ENCODE measurements around the gene DERA. TPM values are rescaled to one million over a fixed set of nuclear protein-coding genes. Genes with fewer than 3 reads are reported as not detected.
"Not testable (repeated sequence)": the region's sequence is repeated elsewhere in the genome, so short reads cannot be mapped to it uniquely, and the experiment has no call there.

Gene DERA
- total RNA-seq, 2 experiments from 2014 or later, result 28.4 to 29.0 TPM

DNA sequence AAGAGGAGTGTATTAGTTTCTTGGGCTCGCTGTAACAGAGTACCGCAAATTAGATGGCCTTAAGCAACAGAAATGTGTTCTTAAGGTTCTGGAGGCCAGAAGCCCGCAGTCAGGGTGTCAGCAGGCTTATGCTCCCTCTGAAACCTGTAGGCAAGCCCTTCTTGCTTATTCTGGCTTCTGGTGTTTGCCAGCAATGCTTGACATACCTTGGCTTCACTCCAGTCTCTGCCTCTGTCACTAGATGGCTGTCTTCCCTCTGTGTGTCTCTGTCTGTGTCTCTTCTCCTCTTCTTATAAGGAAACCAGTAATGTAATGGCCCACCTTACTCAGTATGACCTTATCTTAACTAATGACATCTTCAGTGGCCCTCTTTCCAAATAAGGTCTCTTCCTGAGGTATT, 85.1 kb downstream of the DERA start:
- H3K4me1 Mint-ChIP-seq (ENCODE audit: low read depth), result no peaks in the 10 kb centered on the region
- no peak for DNase-seq
- no peak overlapping the region for H3K27ac Mint-ChIP-seq
- H3K27me3 Mint-ChIP-seq, result no peaks in the 10 kb centered on the region
- CTCF ChIA-PET, result no interaction called here
- intact Hi-C loops (cut with micrococcal nuclease), result no loop called here
- H3K4me3 Mint-ChIP-seq, result no peak overlapping the region
- POLR2A ChIA-PET, result no interaction called here
- no peaks in the 10 kb centered on the region for H3K9me3 Mint-ChIP-seq
- peaks cover 17% of the 10 kb centered on the region for H3K36me3 Mint-ChIP-seq

DNA sequence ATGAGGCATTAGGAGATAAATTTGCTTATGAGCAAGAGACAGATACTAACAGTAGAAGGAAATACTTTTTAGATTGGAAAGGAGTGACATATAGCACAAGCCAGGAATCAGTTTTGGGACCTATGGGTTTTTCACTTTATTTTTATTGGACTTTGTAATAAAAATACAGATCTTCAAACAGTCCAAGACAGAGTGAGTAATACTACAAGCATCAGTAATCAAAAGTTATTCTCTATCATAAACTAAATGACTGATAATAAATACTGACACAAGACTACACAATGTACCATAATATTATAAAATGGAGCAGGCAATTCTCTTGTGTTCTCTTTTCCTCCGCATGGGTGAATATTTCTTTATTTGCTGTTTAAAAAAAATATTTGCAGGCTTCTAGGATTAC, 85.8 kb downstream of the DERA start:
- ChIA-PET CTCF (no interaction called here), POLR2A (no interaction called here)
- Mint-ChIP-seq H3K9me3 (no peaks in the 10 kb centered on the region), H3K4me1 (ENCODE audit: low read depth) (no peaks in the 10 kb centered on the region), H3K4me3 (no peak overlapping the region), H3K27me3 (no peaks in the 10 kb centered on the region), H3K27ac (no peak overlapping the region), H3K36me3 (peaks cover 15% of the 10 kb centered on the region)
- intact Hi-C loops (cut with micrococcal nuclease), result no loop called here
- no peak for DNase-seq

DNA sequence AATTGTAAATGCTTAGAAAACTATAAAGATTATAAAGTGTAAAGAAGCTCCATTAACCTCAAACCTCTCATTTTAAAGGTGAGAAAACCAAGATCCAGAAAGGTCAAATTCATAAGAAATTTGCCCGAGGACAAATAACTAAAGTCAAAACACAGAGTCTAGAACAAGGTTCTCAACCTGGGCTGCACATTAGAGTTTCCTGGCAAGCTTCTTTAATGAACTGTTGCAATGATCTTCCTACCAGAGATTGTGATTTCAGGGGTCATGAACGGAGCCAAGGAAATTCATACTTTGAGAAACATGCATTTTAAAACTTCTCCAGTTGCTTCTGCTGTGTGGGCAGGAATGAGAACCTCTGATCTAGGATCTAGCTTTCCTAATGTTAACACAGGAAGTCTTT, 86.8 kb downstream of the DERA start:
- H3K36me3 Mint-ChIP-seq, result peaks cover 10% of the 10 kb centered on the region
- H3K4me1 Mint-ChIP-seq (ENCODE audit: low read depth), result no peaks in the 10 kb centered on the region
- no peak overlapping the region for H3K4me3 Mint-ChIP-seq
- ChIA-PET POLR2A (no interaction called here), CTCF (interaction anchor here (0.6 kb wide), 1 partner anchor 18 kb away, joined by 3 read pairs; no protein-coding TSS in a partner anchor)
- H3K9me3 Mint-ChIP-seq, result no peaks in the 10 kb centered on the region
- intact Hi-C loops (cut with micrococcal nuclease), result no loop called here
- no peaks in the 10 kb centered on the region for H3K27me3 Mint-ChIP-seq
- no peak overlapping the region for H3K27ac Mint-ChIP-seq
- DNase-seq, result no peak

DNA sequence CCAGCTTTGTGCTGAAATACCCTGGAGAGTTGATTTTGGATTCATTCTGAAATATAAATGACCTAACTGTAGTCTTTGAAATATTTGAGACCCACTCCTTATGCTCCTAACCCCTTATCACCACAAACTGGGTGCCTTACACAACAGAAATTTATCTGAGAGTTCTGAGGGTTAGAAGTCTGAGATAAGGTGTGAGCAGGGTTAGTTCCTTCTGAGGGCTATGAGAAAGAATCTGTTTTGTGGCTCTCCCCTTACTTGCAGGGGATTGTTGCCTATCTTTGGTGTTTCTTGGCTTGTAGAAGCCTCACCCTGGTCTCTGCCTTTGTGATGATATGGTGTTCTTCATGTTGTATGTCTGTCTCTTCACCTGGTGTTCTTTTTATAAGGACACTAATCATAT, 91.7 kb downstream of the DERA start:
- no peak overlapping the region for H3K27ac Mint-ChIP-seq
- H3K9me3 Mint-ChIP-seq, result no peaks in the 10 kb centered on the region
- POLR2A ChIA-PET, result no interaction called here
- CTCF ChIA-PET, result no interaction called here
- no peaks in the 10 kb centered on the region for H3K4me1 Mint-ChIP-seq (ENCODE audit: low read depth)
- H3K27me3 Mint-ChIP-seq, result no peaks in the 10 kb centered on the region
- H3K4me3 Mint-ChIP-seq, result no peak overlapping the region
- peaks cover 17% of the 10 kb centered on the region for H3K36me3 Mint-ChIP-seq
- no peak for DNase-seq
- intact Hi-C loops (cut with micrococcal nuclease), result no loop called here

DNA sequence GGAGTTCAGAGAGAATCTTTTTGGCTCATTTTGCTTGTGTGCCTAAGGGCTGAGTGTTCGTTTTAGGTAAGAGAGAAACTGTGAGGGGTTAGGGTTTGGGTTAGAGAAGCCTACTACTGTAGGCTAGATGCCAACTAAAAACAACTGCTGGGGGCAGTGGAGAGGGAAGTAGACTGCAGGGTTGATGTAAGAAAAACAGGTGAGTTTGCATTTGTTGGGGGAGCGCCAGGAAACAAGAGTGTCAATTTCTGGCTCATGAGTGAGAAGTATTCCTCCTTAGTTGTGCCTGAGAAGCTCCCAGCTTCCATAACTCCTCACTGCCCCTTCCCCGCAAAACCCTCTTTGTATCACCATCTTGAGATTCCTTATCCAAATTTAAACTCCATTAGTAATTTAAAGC, 92.3 kb downstream of the DERA start:
- CTCF ChIA-PET, result no interaction called here
- DNase-seq, result no peak
- no peaks in the 10 kb centered on the region for H3K9me3 Mint-ChIP-seq
- H3K4me3 Mint-ChIP-seq, result no peak overlapping the region
- POLR2A ChIA-PET, result no interaction called here
- no peaks in the 10 kb centered on the region for H3K4me1 Mint-ChIP-seq (ENCODE audit: low read depth)
- no peak overlapping the region for H3K27ac Mint-ChIP-seq
- peaks cover 17% of the 10 kb centered on the region for H3K36me3 Mint-ChIP-seq
- intact Hi-C loops (cut with micrococcal nuclease), result no loop called here
- no peaks in the 10 kb centered on the region for H3K27me3 Mint-ChIP-seq

DNA sequence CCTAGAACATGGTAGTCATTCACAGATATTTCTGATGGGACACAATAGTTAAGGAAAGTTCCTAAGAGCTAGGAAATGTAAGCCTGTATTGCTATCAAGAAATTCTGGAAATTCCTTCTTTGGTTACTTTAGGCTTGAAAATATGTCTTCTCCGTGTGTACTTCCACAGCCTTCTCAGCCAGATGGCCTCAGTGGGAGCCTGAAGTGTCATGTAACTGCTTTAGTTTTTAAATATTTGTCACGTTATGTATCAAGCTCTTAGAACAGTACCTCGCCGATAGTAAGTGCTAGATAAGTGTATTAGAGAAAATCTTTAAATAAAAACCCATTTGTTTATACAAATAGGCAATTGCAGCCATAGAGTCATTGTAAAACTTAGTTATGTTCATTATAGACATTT, 95.6 kb downstream of the DERA start:
- Mint-ChIP-seq H3K4me3 (no peak overlapping the region), H3K27me3 (no peaks in the 10 kb centered on the region), H3K36me3 (peaks cover 22% of the 10 kb centered on the region), H3K27ac (no peak overlapping the region), H3K9me3 (no peaks in the 10 kb centered on the region), H3K4me1 (ENCODE audit: low read depth) (no peaks in the 10 kb centered on the region)
- ChIA-PET POLR2A (no interaction called here), CTCF (no interaction called here)
- intact Hi-C loops (cut with micrococcal nuclease), result no loop called here
- DNase-seq, result no peak

DNA sequence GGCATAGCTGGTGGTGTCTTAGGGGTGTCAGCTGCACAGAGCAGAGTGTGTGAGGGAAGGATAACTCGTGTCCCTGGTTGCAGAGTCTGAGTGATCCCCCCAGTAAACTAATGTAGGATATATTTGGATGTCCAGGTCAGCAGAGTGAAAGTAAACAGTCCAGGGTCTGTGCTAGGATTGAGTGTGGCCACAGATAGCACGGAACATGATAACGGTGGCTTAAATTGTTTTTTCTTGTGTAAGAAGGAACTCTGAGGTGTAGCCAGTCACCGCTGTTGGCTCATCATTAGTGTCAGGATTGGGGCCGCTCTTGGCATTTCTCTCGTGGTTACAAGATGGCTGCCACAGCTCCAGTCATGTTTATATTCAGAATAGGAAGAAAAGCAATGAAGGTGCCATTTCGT, 97.3 kb downstream of the DERA start:
- intact Hi-C loops (cut with micrococcal nuclease), result no loop called here
- H3K27me3 Mint-ChIP-seq, result no peaks in the 10 kb centered on the region
- H3K36me3 Mint-ChIP-seq, result peaks cover 34% of the 10 kb centered on the region
- CTCF ChIA-PET, result no interaction called here
- peaks cover 9% of the 10 kb centered on the region for H3K9me3 Mint-ChIP-seq
- no peak overlapping the region for H3K4me3 Mint-ChIP-seq
- no peak for DNase-seq
- POLR2A ChIA-PET, result no interaction called here
- H3K4me1 Mint-ChIP-seq (ENCODE audit: low read depth), result no peaks in the 10 kb centered on the region
- H3K27ac Mint-ChIP-seq, result no peak overlapping the region

DNA sequence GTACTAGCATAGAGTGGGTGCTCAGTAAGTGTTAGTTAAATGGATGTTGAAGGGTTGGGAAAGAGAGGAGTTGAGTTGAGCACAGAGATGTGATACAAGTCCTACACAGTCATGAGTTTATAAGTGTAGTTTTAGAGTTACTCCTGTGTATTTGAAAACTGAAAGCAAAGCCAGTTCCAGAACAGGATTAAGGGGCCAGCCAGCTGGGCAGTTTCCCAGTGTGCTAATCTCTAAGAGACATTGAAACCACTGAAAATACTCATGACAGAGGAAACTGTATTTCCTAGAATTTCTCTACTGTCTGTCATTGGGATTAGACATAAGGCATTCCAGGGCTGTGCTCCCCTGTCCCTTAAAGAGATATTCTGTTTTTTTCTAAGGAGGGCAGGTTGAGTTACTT, 101.0 kb downstream of the DERA start:
- intact Hi-C loops (cut with micrococcal nuclease), result no loop called here
- peaks cover 49% of the 10 kb centered on the region for H3K36me3 Mint-ChIP-seq
- no peak overlapping the region for H3K27ac Mint-ChIP-seq
- H3K9me3 Mint-ChIP-seq, result peaks cover 28% of the 10 kb centered on the region
- H3K4me1 Mint-ChIP-seq (ENCODE audit: low read depth), result no peaks in the 10 kb centered on the region
- ChIA-PET CTCF (no interaction called here), POLR2A (no interaction called here)
- H3K27me3 Mint-ChIP-seq, result no peaks in the 10 kb centered on the region
- no peak for DNase-seq
- H3K4me3 Mint-ChIP-seq, result no peak overlapping the region

DNA sequence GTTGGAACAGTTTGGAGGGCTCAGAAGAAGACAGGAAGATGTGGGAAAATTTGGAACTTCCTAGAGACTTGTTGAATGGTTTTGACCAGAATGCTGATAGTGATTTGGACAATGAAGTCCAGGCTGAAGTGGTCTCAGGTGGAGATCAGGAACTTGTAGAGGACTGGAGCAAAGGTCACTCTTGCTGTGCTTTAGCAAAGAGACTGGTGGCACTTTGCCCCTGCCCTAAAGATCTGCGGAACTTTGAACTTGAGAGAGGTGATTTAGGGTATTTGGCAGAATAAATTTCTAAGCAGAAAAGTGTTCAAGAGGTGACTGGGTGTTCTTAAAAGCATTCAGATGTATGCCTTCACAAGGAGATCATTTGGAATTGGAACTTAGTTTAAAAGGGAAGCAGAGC, 102.6 kb downstream of the DERA start:
- H3K4me3 Mint-ChIP-seq; H3K4me1 Mint-ChIP-seq (ENCODE audit: low read depth); intact Hi-C loops (cut with micrococcal nuclease); H3K27me3 Mint-ChIP-seq; CTCF ChIA-PET; H3K27ac Mint-ChIP-seq; DNase-seq; POLR2A ChIA-PET: not testable (repeated sequence)
- Mint-ChIP-seq H3K36me3 (peaks cover 52% of the 10 kb centered on the region), H3K9me3 (peaks cover 28% of the 10 kb centered on the region)

DNA sequence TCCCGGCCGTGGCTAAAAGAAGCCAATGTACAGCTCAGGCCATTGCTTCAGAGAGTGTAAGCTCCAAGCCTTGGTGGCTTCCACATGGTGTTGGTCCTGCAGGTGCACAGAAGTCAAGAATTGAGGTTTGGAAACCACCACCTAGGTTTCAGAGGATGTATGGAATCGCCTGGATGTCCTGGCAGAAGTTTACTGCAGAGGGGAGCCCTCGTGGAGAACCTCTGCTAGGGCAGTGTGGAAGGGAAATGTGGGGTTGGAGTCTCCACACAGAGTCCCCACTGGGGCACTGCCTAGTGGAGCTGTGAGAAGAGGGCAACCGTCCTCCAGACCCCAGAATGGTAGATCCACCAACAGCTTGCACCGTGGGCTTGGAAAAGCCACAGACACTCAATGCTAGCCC, 103.3 kb downstream of the DERA start:
- H3K36me3 Mint-ChIP-seq, result peaks cover 56% of the 10 kb centered on the region
- CTCF ChIA-PET, H3K27me3 Mint-ChIP-seq: not testable (repeated sequence)

DNA sequence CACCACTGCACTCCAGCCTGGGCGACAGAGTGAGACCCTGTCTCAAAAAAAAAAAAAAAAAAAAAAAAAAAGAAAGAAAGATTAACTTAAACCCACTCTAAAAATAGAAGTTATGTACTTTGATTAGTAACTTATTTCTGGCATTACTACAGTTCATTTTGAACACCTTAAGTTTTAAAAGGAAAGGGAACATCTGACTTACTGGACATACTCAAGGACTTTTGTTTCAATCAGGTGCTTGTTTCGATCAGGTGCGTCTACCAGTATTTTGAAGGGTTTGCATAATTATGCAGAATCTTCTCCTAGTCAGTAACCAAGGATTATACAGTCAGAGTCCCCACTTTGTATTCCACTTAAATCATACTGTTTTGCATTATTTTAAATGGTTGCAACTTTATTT, 105.6 kb downstream of the DERA start:
- H3K27me3 Mint-ChIP-seq, result no peaks in the 10 kb centered on the region
- H3K36me3 Mint-ChIP-seq, result peaks cover 67% of the 10 kb centered on the region
- H3K4me1 Mint-ChIP-seq (ENCODE audit: low read depth), result no peaks in the 10 kb centered on the region
- CTCF ChIA-PET, result no interaction called here
- H3K4me3 Mint-ChIP-seq, result no peak overlapping the region
- POLR2A ChIA-PET, result no interaction called here
- H3K27ac Mint-ChIP-seq, result no peak overlapping the region
- H3K9me3 Mint-ChIP-seq, result peaks cover 42% of the 10 kb centered on the region
- intact Hi-C loops (cut with micrococcal nuclease), result no loop called here
- no peak for DNase-seq

More for the DNA sequence above, 103.3 kb downstream of the DERA start:
- H3K27ac Mint-ChIP-seq; intact Hi-C loops (cut with micrococcal nuclease); POLR2A ChIA-PET; H3K4me3 Mint-ChIP-seq; H3K4me1 Mint-ChIP-seq (ENCODE audit: low read depth): not testable (repeated sequence)
- peaks cover 28% of the 10 kb centered on the region for H3K9me3 Mint-ChIP-seq
- peak; percentile 10 for DNase-seq

DNA sequence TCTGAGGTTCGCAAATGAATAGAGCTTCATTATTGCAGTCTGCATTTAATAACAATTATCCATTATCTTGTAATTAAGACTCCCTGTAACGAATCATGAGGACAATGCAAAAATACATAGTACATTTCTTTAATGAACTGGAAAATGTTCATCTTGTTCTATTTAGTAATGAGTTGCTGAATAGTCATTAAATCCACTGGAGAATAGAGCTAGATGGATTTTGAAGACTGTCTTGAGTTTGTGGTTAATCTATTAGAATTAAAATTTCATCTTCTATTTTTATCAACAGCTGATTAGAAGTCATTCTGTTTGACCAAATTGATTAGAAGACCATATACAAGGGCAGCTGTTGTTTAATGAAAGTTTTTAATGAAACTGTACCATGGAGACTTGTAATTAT, 107.2 kb downstream of the DERA start:
- no peaks in the 10 kb centered on the region for H3K4me1 Mint-ChIP-seq (ENCODE audit: low read depth)
- ChIA-PET POLR2A (no interaction called here), CTCF (interaction anchor here (0.9 kb wide), 1 partner anchor 432 kb away, joined by 3 read pairs; no protein-coding TSS in a partner anchor)
- H3K27me3 Mint-ChIP-seq, result no peaks in the 10 kb centered on the region
- DNase-seq, result no peak
- H3K27ac Mint-ChIP-seq, result no peak overlapping the region
- H3K9me3 Mint-ChIP-seq, result peaks cover 44% of the 10 kb centered on the region
- intact Hi-C loops (cut with micrococcal nuclease), result no loop called here
- H3K4me3 Mint-ChIP-seq, result no peak overlapping the region
- H3K36me3 Mint-ChIP-seq, result peaks cover 68% of the 10 kb centered on the region

DNA sequence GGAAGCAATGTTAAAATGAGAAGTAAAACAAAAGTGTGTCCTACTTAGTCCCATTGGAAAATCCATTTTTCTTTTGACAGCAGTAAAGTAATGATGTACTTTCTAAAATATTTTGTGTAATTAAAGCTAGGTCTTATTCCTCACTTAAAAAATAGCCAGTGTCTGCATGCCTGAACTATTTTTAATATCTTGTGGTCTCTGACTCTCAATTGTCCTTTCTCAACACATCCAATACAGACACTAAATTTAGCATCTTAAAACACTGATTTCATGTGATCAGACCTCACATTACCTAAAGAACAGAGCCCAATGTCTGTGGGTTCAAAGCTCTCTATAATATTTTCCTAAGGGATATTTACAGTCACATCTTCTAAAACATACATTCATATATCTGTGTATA, 108.0 kb downstream of the DERA start:
- peaks cover 41% of the 10 kb centered on the region for H3K9me3 Mint-ChIP-seq
- H3K4me3 Mint-ChIP-seq, result no peak overlapping the region
- no peaks in the 10 kb centered on the region for H3K27me3 Mint-ChIP-seq
- H3K27ac Mint-ChIP-seq, result no peak overlapping the region
- H3K4me1 Mint-ChIP-seq (ENCODE audit: low read depth), result no peaks in the 10 kb centered on the region
- no peak for DNase-seq
- peaks cover 61% of the 10 kb centered on the region for H3K36me3 Mint-ChIP-seq
- POLR2A ChIA-PET, result no interaction called here
- intact Hi-C loops (cut with micrococcal nuclease), result no loop called here
- CTCF ChIA-PET, result no interaction called here

DNA sequence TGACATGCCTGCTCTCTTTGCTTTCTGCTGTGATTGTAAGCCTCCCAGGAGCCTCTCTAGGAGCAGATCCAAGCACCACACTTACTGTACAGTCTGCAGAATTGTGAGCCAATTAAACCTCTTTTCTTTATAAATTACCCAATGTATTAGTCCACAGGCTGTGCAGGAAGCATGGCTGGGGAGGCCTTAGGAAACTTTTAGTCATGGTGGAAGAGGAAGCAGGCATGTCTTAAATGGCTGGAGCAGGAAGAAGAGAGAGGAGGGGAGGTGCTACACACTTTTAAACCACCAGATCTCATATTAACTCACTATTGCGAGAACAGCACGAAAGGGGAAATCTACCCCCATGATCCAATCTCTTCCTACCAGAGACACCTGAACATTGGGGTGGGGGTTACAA, 108.9 kb downstream of the DERA start:
- no peak overlapping the region for H3K27ac Mint-ChIP-seq
- H3K27me3 Mint-ChIP-seq, result no peaks in the 10 kb centered on the region
- H3K4me3 Mint-ChIP-seq, result no peak overlapping the region
- peaks cover 54% of the 10 kb centered on the region for H3K36me3 Mint-ChIP-seq
- POLR2A ChIA-PET, result no interaction called here
- CTCF ChIA-PET, result no interaction called here
- no peaks in the 10 kb centered on the region for H3K4me1 Mint-ChIP-seq (ENCODE audit: low read depth)
- no peak for DNase-seq
- intact Hi-C loops (cut with micrococcal nuclease), result no loop called here
- peaks cover 33% of the 10 kb centered on the region for H3K9me3 Mint-ChIP-seq
